ENCODE data around the gene CSAD.
"Not testable (repeated sequence)": the region's sequence is repeated elsewhere in the genome, so short reads cannot be mapped to it uniquely, and the experiment has no call there.

CSAD gene

DNA sequence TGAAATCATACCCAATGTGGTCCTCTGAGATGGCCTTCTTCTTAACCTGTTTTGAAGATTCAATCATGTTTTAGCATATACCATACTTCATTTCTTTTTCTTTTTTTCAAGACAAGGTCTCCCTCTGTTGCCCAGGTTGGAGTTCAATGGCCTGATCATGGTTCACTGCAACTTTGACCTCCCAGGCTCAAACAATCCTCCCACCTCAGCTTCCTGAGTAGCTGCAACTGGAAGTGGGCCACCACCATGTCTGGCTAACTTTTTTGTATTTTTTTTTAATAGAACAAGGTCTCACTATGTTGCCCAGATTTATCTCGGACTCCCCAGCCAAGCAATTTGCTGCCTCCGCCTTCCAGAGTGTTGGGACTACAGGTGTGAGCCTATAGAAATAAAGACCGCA lies 47.0 kb downstream of the CSAD start:
- DNase-seq, result no peak

GRCh38 chr12:53131844-53132243 lies 48.9 kb downstream of the CSAD start:
- no peak for DNase-seq

DNA sequence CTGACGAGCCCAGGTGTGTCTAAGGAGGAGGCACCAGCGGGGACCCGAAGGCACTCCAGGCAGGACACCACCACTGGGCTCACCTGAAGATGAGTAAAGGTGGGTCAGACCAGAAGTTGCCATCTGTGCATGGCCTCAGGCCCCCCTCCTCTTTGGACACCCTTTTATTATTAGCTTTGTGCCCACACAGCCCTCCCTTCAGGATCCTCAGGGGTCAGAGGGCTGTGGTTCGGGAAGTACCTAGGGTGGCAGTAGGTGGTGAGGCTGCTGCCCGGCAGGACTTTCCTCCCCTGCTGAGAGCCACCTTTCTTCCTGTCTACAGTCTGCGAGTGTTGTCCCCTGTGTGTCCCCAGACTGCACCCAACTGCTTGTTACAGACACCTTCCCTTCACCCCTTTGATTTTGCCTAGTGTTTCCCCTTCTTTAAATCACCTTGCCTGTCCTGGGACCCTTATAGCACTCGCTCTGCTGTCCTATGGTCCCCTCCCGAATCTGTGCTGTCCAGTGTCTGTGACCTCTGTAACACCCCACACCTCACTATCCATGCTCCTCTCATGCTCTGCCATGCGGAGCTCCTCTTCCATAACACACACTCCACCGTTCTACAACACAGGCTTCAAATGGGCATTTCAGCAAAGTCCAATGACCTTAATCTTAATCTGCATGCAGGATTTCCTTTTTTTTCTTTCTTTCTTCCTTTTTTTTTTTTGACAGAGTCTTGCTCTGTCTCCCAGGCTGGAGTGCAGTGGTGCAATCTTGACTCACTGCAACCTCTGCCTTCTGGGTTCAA lies 51.8 kb downstream of the CSAD start:
- no peak for DNase-seq

GRCh38 chr12:53127169-53127568 lies 53.6 kb downstream of the CSAD start:
- no peak for DNase-seq

DNA sequence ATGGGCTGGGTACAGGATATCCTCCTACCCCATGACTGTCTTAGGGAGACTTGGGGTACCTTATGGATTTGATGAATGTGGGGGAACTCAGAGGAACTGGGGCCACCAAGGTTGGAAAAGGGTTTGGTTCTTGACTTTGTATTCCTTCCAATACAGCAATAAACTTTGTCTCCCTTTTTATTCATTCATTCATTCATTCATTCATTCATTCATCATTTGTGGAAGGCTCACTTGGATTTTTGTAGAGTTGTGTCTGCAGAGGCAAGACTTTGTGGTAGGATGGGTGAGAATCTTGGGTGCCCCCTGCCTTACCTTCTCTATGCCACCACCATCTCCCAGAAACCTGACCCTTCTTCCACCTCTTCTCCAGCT lies 56.4 kb downstream of the CSAD start:
- DNase-seq, result no peak

- no peak for DNase-seq
These were observed 57.0 kb downstream of the CSAD start for GRCh38 chr12:53123578-53124351.

- no peak for DNase-seq
These were observed 57.7 kb downstream of the CSAD start for GRCh38 chr12:53122961-53123468.

DNA sequence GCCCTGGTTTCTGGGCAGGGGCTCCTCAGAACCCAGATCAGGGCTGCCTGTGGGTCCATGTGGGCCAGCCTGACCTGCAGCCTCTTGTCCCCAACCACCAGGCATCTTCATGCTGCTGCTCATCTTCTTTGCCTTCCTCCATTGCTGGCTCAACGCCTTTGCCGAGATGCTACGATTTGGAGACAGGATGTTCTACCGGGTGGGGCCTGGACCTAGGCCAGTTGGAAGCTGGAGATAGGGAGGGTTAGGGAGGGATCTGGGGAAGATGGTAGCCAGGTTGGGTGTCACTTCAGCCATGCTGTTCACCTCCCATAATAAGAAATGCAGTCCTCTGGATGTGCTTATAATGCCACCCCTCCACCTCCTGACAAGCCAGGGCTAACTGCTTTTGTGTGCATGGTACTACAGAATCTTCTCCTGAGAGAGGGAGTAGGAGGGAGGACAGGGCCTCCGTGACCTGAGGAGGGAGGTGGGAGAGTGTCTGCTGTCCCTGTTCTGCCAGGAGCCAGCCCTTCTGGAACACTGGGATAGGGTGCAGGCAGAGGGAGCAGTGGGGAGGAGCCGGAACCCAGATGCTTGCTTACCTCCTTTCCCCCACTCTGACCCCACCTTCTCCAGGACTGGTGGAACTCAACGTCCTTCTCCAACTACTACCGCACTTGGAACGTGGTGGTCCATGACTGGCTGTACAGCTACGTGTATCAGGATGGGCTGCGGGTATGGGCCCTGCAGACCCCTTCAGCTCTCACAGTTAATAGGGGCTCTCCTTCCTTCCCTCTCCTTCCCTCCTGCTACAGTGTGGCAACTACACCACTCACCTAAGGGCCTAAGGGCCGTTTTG lies 59.8 kb downstream of the CSAD start:
- DNase-seq, result no peak

DNA sequence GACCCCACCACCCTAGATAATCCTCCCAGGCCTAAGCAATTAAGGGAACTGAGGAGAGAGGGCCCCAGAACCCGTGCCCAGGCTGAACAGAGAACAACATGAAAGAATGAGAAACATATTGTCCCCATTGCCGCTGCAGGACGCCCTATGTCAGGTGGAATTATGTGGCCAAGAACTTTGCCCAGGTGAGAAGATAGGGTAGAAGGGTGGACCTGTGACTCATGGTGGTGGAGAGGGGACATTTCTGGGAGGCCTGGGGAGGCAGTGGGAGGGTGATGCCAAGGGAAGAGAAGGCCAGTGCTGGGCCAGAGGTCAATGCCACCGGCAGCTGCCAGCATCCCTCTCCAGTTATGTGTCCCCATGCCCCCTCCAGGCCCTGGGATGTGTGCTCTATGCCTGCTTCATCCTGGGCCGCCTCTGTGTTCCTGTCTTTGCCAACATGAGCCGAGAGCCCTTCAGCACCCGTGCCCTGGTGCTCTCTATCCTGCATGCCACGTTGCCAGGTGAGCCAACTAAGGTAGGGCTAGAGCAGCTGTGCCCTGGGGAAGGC lies 61.9 kb downstream of the CSAD start:
- DNase-seq, result no peak

DNA sequence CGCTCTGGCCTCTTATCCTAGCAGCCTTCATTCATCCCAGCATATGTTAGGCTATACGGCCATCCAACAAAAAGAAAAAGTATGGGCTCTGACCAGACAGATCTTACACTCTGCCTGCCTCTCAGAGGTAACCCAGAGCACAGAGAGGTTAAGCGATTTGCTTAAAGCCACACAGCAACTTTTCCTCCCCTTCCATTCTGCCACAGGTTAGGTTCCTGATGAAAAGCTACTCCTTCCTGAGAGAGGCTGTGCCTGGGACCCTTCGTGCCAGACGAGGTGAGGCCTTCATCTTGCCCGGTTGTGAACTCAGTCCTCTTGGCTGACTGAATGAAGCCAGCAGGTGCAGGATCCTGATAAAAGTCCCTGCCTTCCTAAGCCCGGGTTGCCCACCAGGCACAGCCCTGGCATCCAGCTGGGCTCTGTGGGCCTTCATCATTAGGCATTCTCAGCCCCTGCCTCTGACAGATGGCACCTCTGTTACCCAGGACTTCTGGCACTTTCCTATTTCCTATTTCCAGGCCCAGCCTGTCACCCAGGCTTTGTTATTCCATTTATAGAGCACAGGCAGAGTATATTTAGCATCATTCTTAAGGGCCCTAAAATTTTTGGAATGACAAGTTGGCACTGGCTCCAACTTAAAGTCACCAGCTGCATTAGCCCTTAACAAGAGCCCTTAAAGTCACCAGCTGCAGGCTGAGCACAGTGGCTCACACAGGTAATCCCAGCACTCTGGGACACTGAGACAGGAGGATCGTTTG lies 64.7 kb downstream of the CSAD start:
- no peak for DNase-seq

- DNase-seq, result no peak
These were observed 65.4 kb downstream of the CSAD start for GRCh38 chr12:53115112-53115890.

GRCh38 chr12:53113951-53114350 lies 66.8 kb downstream of the CSAD start:
- DNase-seq, result no peak

- no peak for DNase-seq
These were observed 67.5 kb downstream of the CSAD start for GRCh38 chr12:53113136-53113705.

GRCh38 chr12:53112431-53112830 lies 68.3 kb downstream of the CSAD start:
- DNase-seq, result not testable (repeated sequence)

All from KG1 (cell line).